Endothelial cell of umbilical vein (primary cell): ENCODE data around the gene LUC7L. TPM values are rescaled to one million over a fixed set of nuclear protein-coding genes. Genes with fewer than 3 reads are reported as not detected.

Experiments used
- BruUV-seq: library from RNA; stranded (reverse); fragments of 400-500 nt; replicated peaks from 2 replicates; lab custom pipeline; 2021; lab: Mats Ljungman, UMichigan
- CTCF ChIA-PET: fragments of 300-600, 350-600 bp; sonication (Branson Sonifier 250); formaldehyde crosslinking; loops from one replicate; lab custom pipeline; 2021; ENCODE audit warnings: antibody characterized with exemption, inconsistent platforms; lab: Charles Lee
- POLR2A ChIA-PET: fragments of 300-600, 350-600 bp; sonication (Branson Sonifier 250); formaldehyde crosslinking; loops from one replicate; lab custom pipeline; 2021; ENCODE audit warnings: antibody characterized with exemption, inconsistent platforms; lab: Charles Lee
- DNase-seq: peaks from one replicate; pipeline ENCODE4 v3.0.0-alpha.2; 2011; ENCODE audit warnings: low read depth, low spot score
- FAIRE-seq: peaks from 2 replicates; lab custom pipeline; 2011; peaks lifted over from hg19 to GRCh38; lab: Jason Lieb, UNC
- H2AFZ ChIP-seq: 2 replicates; pipeline ENCODE4 v1.6.0; 2012; ENCODE audit warnings: low read depth, low read length, control low read depth, inconsistent platforms
- H3K27ac ChIP-seq: 2 replicates; pipeline ENCODE4 v1.5.1; 2011; ENCODE audit warnings: low read depth, mild to moderate bottlenecking, control low read depth, low read length, moderate library complexity; ENCODE audit not compliant: insufficient read depth
- H3K27me3 ChIP-seq, 2 experiments: 2 replicates each; pipeline versions ENCODE4 v1.6.0 to v1.6.1; 2011; ENCODE audit warnings: low read length in 2 of 2, mixed read lengths in 1 of 2; ENCODE audit not compliant: control insufficient read depth in 2 of 2, insufficient read depth in 2 of 2
- H3K36me3 ChIP-seq, 2 experiments: 2 replicates in 1 of 2; 3 replicates in 1 of 2; pipeline ENCODE4 v1.5.1; 2011; ENCODE audit warnings: low read length in 2 of 2, mild to moderate bottlenecking in 1 of 2, moderate library complexity in 1 of 2; ENCODE audit not compliant: control insufficient read depth in 2 of 2, insufficient read depth in 2 of 2; ENCODE audit errors: extremely low read depth in 1 of 2
- H3K4me1 ChIP-seq: 3 replicates; pipeline ENCODE4 v1.5.1; 2011; ENCODE audit warnings: mild to moderate bottlenecking, low read length; ENCODE audit not compliant: control insufficient read depth, insufficient read depth; ENCODE audit errors: extremely low read depth
- H3K4me2 ChIP-seq: 2 replicates; pipeline ENCODE4 v1.6.1; 2011; ENCODE audit warnings: low read length, control low read depth, mixed read lengths; ENCODE audit not compliant: insufficient read depth
- H3K4me3 ChIP-seq, 3 experiments: fragments of 200-600 bp in 1 of 3; sonication (generic), shearing (Covaris generic) in 1 of 3; replicated peaks in 1 of 3; 2 replicates each; pipeline ENCODE4 v1.5.1; 2011 to 2016; ENCODE audit warnings: control low read depth in 3 of 3, low read length in 3 of 3, mild to moderate bottlenecking in 2 of 3, inconsistent platforms in 1 of 3, low read depth in 1 of 3, moderate library complexity in 1 of 3; ENCODE audit not compliant: insufficient read depth in 1 of 3
- H3K79me2 ChIP-seq: 2 replicates; pipeline ENCODE4 v1.6.0; 2012; ENCODE audit warnings: low read length, inconsistent platforms; ENCODE audit not compliant: control insufficient read depth, insufficient read depth
- H3K9ac ChIP-seq: replicated peaks from 2 replicates; pipeline ENCODE3; 2011; ENCODE audit warnings: low read length, control low read depth; ENCODE audit not compliant: insufficient read depth; ENCODE audit errors: extremely low read depth
- H3K9me1 ChIP-seq: replicated peaks from 3 replicates; pipeline ENCODE4 v1.6.0; 2011; ENCODE audit warnings: mild to moderate bottlenecking, low read length; ENCODE audit not compliant: control insufficient read depth, insufficient read depth; ENCODE audit errors: extremely low read depth
- H3K9me3 ChIP-seq: replicated peaks from 2 replicates; pipeline ENCODE4 v1.5.1; 2012; ENCODE audit warnings: low read length, inconsistent platforms; ENCODE audit not compliant: control insufficient read depth, insufficient read depth
- H4K20me1 ChIP-seq: replicated peaks from 2 replicates; pipeline ENCODE3; 2011; ENCODE audit warnings: mild to moderate bottlenecking, low read length; ENCODE audit not compliant: control insufficient read depth, insufficient read depth; ENCODE audit errors: extremely low read depth
- CTCF ChIP-seq, 2 donors: IDR thresholded peaks; 1 replicate in 1 of 2; 2 replicates in 1 of 2; pipeline ENCODE4 v1.5.1; 2011; ENCODE audit warnings: low read length in 2 of 2, mild to moderate bottlenecking in 2 of 2, moderate library complexity in 2 of 2, control low read depth in 1 of 2, inconsistent platforms in 1 of 2, low read depth in 1 of 2; ENCODE audit not compliant: insufficient read depth in 1 of 2; ENCODE audit errors: extremely low read depth in 1 of 2
- FOS ChIP-seq: IDR thresholded peaks from 2 replicates; pipeline ENCODE4 v1.6.1; 2011; ENCODE audit warnings: mild to moderate bottlenecking, low read length, moderate library complexity, borderline replicate concordance; ENCODE audit not compliant: insufficient read depth
- dilution Hi-C: fragments of 300-500 bp; cut with MboI; formaldehyde crosslinking; loops from one replicate; pipeline ENCODE4 v1.15.0; 2019; ENCODE audit warnings: low sequenced_read_pairs; ENCODE audit not compliant: extremely low pct_ligation_motif_present
- intact Hi-C: fragments of 100-400 bp; cut with micrococcal nuclease; formaldehyde crosslinking; loops from one replicate; pipeline ENCODE4 v1.10.0; 2022
- polyA plus RNA-seq, 4 experiments: library from polyadenylated mRNA; depleted of rRNA in 3 of 4; stranded (reverse) in 3 of 4; unstranded in 1 of 4; fragments of >200 nt; gene quantifications; 2 replicates each; pipeline versions ENCODE4 v1.2.1 to v1.2.3, GENCODE V29; 2011 to 2012; ENCODE audit warnings: missing spikeins in 1 of 4
- total RNA-seq: library from RNA; stranded (reverse); gene quantifications from 2 replicates; pipeline ENCODE4 v1.2.3, GENCODE V29; 2021

The LUC7L gene
- total and polyA plus RNA-seq, 2 donors (not counting 3 experiments of a cell fraction or from before 2014, with no cell fraction given) = 75.4 to 94.7 TPM

- POLR2A ChIA-PET = no interaction called here
- peak; percentile 63 for FAIRE-seq
Measured at GRCh38 chr16:278863-279366, 49.7 kb upstream of the LUC7L start.

More at GRCh38 chr16:278863-279366, 49.7 kb upstream of the LUC7L start:
- no peak overlapping the region for H3K9ac ChIP-seq
- DNase-seq = peak; percentile 39
- no peak overlapping the region for H3K4me2 ChIP-seq
- H3K4me1 ChIP-seq = peaks cover 3% of the 10 kb centered on the region
- H3K4me3 ChIP-seq = no peak overlapping the region
- H4K20me1 ChIP-seq = no peaks in the 10 kb centered on the region
- dilution Hi-C loops (no loop called here), intact Hi-C loops (no loop called here)
- BruUV-seq = no TSS peak
- H2AFZ ChIP-seq = no peak overlapping the region
- no peak overlapping the region for H3K27ac ChIP-seq
- H3K9me3 ChIP-seq = no peaks in the 10 kb centered on the region
- H3K79me2 ChIP-seq = no peaks in the 10 kb centered on the region
- no peaks in the 10 kb centered on the region for H3K36me3 ChIP-seq
- CTCF ChIA-PET = interaction anchor here (0.7 to 1.0 kb wide), 2 partner anchors 73 to 84 kb away, joined by 3 read pairs; no protein-coding TSS in a partner anchor
- H3K9me1 ChIP-seq = no peaks in the 10 kb centered on the region
- no peak for TF ChIP-seq FOS
- TF ChIP-seq CTCF (IDR thresholded peaks at IDR 0.05; ENCODE audit: extremely low read depth in 1 of 2, insufficient read depth in 1 of 2, low read depth in 1 of 2, low read length in 2 of 2) = no peak
- H3K27me3 ChIP-seq = peaks cover 4% of the 10 kb centered on the region in 2 experiments
